Measurements from ENCODE around the gene IGFALS. TPM values are rescaled to one million over a fixed set of nuclear protein-coding genes. Genes with fewer than 3 reads are reported as not detected.

IGFALS gene
- total and polyA plus RNA-seq, 2 experiments from 2014 or later, result 0.16 TPM; not detected in 1

DNA sequence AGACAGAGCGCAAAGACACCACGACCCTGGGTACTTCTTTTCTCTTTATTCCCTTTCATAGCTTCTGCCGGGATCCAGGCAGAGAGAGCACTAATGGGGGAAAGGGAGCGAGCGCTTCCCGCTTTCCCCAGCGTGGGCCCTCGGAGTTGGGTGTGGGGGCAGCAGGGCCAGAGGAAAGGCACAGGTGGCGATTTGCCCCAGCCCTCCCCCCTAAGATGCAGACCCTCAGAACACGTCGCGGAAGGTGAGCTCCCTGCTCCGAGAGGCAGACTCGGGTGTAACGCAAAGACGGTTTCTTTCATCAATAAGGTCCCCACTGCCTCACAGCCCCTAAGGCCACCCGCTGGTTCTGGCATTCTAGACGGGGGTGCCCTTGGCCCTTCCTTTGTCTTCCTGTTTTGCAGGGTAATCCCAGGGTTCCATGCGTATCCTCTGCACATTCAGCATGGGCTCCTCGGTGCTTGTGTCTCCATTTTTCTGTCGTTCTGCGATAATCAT lies 21.6 kb downstream of the IGFALS start:
- Mint-ChIP-seq H3K4me3 (peak overlapping the region; percentile 99), H3K36me3 (ENCODE audit: low read depth) (peaks cover 25% of the 10 kb centered on the region), H3K27me3 (ENCODE audit: insufficient read depth, low read depth, poor library complexity) (peaks cover 27% of the 10 kb centered on the region), H3K9me3 (peaks cover 4% of the 10 kb centered on the region; the same call in 2 of the 3 replicates), H3K4me1 (peaks cover 8% of the 10 kb centered on the region), H3K27ac (peak overlapping the region; percentile 99)
- H3K4me3 ChIP-seq, result peak overlapping the region; percentile 97
- no peaks in the 10 kb centered on the region for H3K36me3 ChIP-seq (ENCODE audit: insufficient read depth)
- peak; percentile 63 for DNase-seq (ENCODE audit: low spot score)
- peak overlapping the region; percentile 91 for H3K27ac ChIP-seq (ENCODE audit: low read depth)
- TF ChIP-seq POLR2AphosphoS5 (IDR thresholded peaks at IDR 0.05; ENCODE audit: low read depth) (0 out of 2 replicates have a peak, but pooled peaks have one; percentile 22), NANOG (IDR thresholded peaks at IDR 0.05; ENCODE audit: borderline replicate concordance) (no peak)
- peaks cover 4% of the 10 kb centered on the region for H3K4me1 ChIP-seq (ENCODE audit: insufficient read depth)
- no peaks in the 10 kb centered on the region for H3K9me2 ChIP-seq (ENCODE audit: insufficient read depth)
- peaks cover 15% of the 10 kb centered on the region for H3K79me2 ChIP-seq (replicated peaks; ENCODE audit: insufficient read depth)
- ATAC-seq, result peak; percentile 5
- H4K20me1 ChIP-seq (replicated peaks; ENCODE audit: insufficient read depth), result no peaks in the 10 kb centered on the region; the same call in 1 of the 2 replicates
- H3F3A ChIP-seq (replicated peaks; ENCODE audit: low read depth), result peaks cover 14% of the 10 kb centered on the region; the same call in 1 of the 2 replicates
- peak overlapping the region; percentile 96 for H3K4me2 ChIP-seq
- no peaks in the 10 kb centered on the region for H3K27me3 ChIP-seq (ENCODE audit: insufficient read depth)
- no peak overlapping the region for H2AFZ ChIP-seq

DNA sequence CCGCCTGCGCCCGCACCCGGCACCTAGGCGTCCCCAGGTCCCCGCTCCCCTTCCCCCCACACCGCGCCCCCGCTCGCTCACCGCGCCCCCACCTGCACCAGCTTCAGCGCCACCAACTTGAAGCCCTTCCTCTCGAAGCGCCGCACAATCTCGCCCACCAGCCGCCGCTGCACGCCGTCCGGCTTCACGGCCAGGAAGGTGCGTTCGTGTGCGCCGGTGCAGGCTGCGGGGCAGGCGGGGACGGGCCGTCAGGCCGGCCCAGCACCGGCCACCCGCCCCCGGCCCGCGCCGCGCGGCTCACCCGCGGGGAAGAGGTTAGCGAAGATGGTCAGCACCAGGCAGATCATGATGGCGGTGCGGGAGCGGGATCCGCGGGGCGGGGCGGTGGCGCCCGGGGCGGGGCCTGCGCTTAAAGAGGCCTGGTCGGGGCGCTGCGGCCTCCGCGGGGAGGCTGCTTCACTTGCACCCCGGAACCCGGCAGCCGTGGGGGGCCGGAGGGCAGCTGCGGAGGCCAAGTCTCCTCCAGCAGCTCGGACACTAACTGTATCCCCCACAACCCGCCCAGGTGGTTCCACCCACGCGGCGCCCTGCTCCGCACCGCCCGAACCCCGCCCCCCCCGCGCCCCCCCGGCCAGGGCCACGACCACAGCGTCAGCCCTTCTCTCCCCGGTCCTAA lies 22.2 kb downstream of the IGFALS start, which contains the start of gene NME3:
Gene NME3 (minus strand): TSS at position 356 of the 676 bp plus-strand sequence. CDS start 9 bp downstream, at position 347.
- peaks cover 21% of the 10 kb centered on the region for H3K36me3 Mint-ChIP-seq (ENCODE audit: low read depth)
- H3K27me3 ChIP-seq (ENCODE audit: insufficient read depth), result no peaks in the 10 kb centered on the region
- H3K4me1 Mint-ChIP-seq, result peaks cover 8% of the 10 kb centered on the region
- H3F3A ChIP-seq (replicated peaks; ENCODE audit: low read depth), result peaks cover 14% of the 10 kb centered on the region; the same call in 1 of the 2 replicates
- H3K27ac Mint-ChIP-seq, result peak within 1 kb of the TSS; percentile 99
- peak within 1 kb of the TSS; percentile 97 for H3K4me3 ChIP-seq
- H3K4me3 Mint-ChIP-seq, result peak within 1 kb of the TSS; percentile 99
- DNase-seq (ENCODE audit: low spot score) (peak; percentile 71), ATAC-seq (peak; percentile 19)
- peaks cover 15% of the 10 kb centered on the region for H3K79me2 ChIP-seq (replicated peaks; ENCODE audit: insufficient read depth)
- TF ChIP-seq, protein P1, sequence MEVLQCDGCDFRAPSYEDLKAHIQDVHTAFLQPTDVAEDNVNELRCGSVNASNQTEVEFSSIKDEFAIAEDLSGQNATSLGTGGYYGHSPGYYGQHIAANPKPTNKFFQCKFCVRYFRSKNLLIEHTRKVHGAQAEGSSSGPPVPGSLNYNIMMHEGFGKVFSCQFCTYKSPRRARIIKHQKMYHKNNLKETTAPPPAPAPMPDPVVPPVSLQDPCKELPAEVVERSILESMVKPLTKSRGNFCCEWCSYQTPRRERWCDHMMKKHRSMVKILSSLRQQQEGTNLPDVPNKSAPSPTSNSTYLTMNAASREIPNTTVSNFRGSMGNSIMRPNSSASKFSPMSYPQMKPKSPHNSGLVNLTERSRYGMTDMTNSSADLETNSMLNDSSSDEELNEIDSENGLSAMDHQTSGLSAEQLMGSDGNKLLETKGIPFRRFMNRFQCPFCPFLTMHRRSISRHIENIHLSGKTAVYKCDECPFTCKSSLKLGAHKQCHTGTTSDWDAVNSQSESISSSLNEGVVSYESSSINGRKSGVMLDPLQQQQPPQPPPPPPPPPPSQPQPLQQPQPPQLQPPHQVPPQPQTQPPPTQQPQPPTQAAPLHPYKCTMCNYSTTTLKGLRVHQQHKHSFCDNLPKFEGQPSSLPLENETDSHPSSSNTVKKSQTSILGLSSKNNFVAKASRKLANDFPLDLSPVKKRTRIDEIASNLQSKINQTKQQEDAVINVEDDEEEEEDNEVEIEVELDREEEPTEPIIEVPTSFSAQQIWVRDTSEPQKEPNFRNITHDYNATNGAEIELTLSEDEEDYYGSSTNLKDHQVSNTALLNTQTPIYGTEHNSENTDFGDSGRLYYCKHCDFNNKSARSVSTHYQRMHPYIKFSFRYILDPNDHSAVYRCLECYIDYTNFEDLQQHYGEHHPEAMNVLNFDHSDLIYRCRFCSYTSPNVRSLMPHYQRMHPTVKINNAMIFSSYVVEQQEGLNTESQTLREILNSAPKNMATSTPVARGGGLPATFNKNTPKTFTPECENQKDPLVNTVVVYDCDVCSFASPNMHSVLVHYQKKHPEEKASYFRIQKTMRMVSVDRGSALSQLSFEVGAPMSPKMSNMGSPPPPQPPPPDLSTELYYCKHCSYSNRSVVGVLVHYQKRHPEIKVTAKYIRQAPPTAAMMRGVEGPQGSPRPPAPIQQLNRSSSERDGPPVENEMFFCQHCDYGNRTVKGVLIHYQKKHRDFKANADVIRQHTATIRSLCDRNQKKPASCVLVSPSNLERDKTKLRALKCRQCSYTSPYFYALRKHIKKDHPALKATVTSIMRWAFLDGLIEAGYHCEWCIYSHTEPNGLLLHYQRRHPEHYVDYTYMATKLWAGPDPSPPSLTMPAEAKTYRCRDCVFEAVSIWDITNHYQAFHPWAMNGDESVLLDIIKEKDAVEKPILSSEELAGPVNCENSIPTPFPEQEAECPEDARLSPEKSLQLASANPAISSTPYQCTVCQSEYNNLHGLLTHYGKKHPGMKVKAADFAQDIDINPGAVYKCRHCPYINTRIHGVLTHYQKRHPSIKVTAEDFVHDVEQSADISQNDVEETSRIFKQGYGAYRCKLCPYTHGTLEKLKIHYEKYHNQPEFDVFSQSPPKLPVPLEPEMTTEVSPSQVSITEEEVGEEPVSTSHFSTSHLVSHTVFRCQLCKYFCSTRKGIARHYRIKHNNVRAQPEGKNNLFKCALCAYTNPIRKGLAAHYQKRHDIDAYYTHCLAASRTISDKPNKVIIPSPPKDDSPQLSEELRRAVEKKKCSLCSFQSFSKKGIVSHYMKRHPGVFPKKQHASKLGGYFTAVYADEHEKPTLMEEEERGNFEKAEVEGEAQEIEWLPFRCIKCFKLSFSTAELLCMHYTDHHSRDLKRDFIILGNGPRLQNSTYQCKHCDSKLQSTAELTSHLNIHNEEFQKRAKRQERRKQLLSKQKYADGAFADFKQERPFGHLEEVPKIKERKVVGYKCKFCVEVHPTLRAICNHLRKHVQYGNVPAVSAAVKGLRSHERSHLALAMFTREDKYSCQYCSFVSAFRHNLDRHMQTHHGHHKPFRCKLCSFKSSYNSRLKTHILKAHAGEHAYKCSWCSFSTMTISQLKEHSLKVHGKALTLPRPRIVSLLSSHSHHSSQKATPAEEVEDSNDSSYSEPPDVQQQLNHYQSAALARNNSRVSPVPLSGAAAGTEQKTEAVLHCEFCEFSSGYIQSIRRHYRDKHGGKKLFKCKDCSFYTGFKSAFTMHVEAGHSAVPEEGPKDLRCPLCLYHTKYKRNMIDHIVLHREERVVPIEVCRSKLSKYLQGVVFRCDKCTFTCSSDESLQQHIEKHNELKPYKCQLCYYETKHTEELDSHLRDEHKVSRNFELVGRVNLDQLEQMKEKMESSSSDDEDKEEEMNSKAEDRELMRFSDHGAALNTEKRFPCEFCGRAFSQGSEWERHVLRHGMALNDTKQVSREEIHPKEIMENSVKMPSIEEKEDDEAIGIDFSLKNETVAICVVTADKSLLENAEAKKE (CRISPR knock-in tag; IDR thresholded peaks at IDR 0.05), result no peak
- TF ChIP-seq POLR2AphosphoS5 (IDR thresholded peaks at IDR 0.05; ENCODE audit: low read depth) (peak; percentile 62), STAT1 (IDR thresholded peaks at IDR 0.05; ENCODE audit: unreplicated experiment) (no peak), NANOG (IDR thresholded peaks at IDR 0.05; ENCODE audit: borderline replicate concordance) (no peak), EZH2 (IDR thresholded peaks at IDR 0.05; ENCODE audit: low read depth, unreplicated experiment) (no peak)
- TF ChIP-seq, protein P2, sequence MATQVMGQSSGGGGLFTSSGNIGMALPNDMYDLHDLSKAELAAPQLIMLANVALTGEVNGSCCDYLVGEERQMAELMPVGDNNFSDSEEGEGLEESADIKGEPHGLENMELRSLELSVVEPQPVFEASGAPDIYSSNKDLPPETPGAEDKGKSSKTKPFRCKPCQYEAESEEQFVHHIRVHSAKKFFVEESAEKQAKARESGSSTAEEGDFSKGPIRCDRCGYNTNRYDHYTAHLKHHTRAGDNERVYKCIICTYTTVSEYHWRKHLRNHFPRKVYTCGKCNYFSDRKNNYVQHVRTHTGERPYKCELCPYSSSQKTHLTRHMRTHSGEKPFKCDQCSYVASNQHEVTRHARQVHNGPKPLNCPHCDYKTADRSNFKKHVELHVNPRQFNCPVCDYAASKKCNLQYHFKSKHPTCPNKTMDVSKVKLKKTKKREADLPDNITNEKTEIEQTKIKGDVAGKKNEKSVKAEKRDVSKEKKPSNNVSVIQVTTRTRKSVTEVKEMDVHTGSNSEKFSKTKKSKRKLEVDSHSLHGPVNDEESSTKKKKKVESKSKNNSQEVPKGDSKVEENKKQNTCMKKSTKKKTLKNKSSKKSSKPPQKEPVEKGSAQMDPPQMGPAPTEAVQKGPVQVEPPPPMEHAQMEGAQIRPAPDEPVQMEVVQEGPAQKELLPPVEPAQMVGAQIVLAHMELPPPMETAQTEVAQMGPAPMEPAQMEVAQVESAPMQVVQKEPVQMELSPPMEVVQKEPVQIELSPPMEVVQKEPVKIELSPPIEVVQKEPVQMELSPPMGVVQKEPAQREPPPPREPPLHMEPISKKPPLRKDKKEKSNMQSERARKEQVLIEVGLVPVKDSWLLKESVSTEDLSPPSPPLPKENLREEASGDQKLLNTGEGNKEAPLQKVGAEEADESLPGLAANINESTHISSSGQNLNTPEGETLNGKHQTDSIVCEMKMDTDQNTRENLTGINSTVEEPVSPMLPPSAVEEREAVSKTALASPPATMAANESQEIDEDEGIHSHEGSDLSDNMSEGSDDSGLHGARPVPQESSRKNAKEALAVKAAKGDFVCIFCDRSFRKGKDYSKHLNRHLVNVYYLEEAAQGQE (IDR thresholded peaks at IDR 0.05; ENCODE audit: unreplicated experiment), result no peak
- TF ChIP-seq, protein P3, sequence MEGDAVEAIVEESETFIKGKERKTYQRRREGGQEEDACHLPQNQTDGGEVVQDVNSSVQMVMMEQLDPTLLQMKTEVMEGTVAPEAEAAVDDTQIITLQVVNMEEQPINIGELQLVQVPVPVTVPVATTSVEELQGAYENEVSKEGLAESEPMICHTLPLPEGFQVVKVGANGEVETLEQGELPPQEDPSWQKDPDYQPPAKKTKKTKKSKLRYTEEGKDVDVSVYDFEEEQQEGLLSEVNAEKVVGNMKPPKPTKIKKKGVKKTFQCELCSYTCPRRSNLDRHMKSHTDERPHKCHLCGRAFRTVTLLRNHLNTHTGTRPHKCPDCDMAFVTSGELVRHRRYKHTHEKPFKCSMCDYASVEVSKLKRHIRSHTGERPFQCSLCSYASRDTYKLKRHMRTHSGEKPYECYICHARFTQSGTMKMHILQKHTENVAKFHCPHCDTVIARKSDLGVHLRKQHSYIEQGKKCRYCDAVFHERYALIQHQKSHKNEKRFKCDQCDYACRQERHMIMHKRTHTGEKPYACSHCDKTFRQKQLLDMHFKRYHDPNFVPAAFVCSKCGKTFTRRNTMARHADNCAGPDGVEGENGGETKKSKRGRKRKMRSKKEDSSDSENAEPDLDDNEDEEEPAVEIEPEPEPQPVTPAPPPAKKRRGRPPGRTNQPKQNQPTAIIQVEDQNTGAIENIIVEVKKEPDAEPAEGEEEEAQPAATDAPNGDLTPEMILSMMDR (conservative IDR thresholded peaks at IDR 0.05; ENCODE audit: low read depth in 2 of 2), result no peak
- peaks cover 4% of the 10 kb centered on the region for H3K4me1 ChIP-seq (ENCODE audit: insufficient read depth)
- peak within 1 kb of the TSS; percentile 91 for H3K27ac ChIP-seq (ENCODE audit: low read depth)
- peaks cover 27% of the 10 kb centered on the region for H3K27me3 Mint-ChIP-seq (ENCODE audit: insufficient read depth, low read depth, poor library complexity)
- no peaks in the 10 kb centered on the region for H3K9me2 ChIP-seq (ENCODE audit: insufficient read depth)
- peaks cover 4% of the 10 kb centered on the region; the same call in 2 of the 3 replicates for H3K9me3 Mint-ChIP-seq
- H3K36me3 ChIP-seq (ENCODE audit: insufficient read depth), result no peaks in the 10 kb centered on the region
- no peaks in the 10 kb centered on the region; the same call in 1 of the 2 replicates for H4K20me1 ChIP-seq (replicated peaks; ENCODE audit: insufficient read depth)
- peak within 1 kb of the TSS; percentile 96 for H3K4me2 ChIP-seq
- no peak within 1 kb of the TSS for H2AFZ ChIP-seq

Data from GM23338 (cell line).